OCI-LY7 (cell line): ENCODE data around the gene ARPC5L. TPM values are rescaled to one million over a fixed set of nuclear protein-coding genes. Genes with fewer than 3 reads are reported as not detected.

Experiments used
- BruUV-seq: library from RNA; stranded (reverse); fragments of 400-500 nt; replicated peaks from 2 replicates; lab custom pipeline; 2021; lab: Mats Ljungman, UMichigan
- CTCF ChIA-PET: fragments of 300-600 bp; sonication (Branson Sonifier 250); formaldehyde crosslinking; loops from one replicate; lab custom pipeline; 2022; ENCODE audit warnings: antibody characterized with exemption; ENCODE audit not compliant: unreplicated experiment; lab: Charles Lee
- POLR2A ChIA-PET: fragments of 300-600 bp; sonication (Branson Sonifier 250); formaldehyde crosslinking; loops from one replicate; lab custom pipeline; 2022; ENCODE audit warnings: antibody characterized with exemption; lab: Charles Lee
- DNase-seq: peaks from one replicate; pipeline ENCODE4 v3.0.0-alpha.2; 2015; ENCODE audit warnings: low spot score
- H2AFZ ChIP-seq: fragments of 200-600 bp; sonication (generic), shearing (Covaris generic); 2 replicates; pipeline ENCODE4 v1.6.1; 2014; ENCODE audit warnings: mild to moderate bottlenecking, antibody characterized with exemption, low read length, moderate library complexity
- H3K27ac ChIP-seq: fragments of 200-600 bp; sonication (generic); 2 replicates; pipeline ENCODE4 v1.5.1; 2014; ENCODE audit warnings: mixed run types, low read depth, mild to moderate bottlenecking, moderate library complexity, low read length, inconsistent platforms; ENCODE audit not compliant: poor library complexity, severe bottlenecking
- H3K36me3 ChIP-seq: fragments of 200-600 bp; sonication (generic); 2 replicates; pipeline ENCODE4 v1.6.1; 2014; ENCODE audit warnings: mild to moderate bottlenecking, antibody characterized with exemption, low read length, moderate library complexity, mixed read lengths; ENCODE audit not compliant: insufficient read depth
- H3K4me1 ChIP-seq: fragments of 200-600 bp; sonication (generic); 2 replicates; pipeline ENCODE4 v1.5.1; 2014; ENCODE audit warnings: mild to moderate bottlenecking, low read length; ENCODE audit not compliant: insufficient read depth, poor library complexity, severe bottlenecking
- H3K4me2 ChIP-seq: fragments of 200-600 bp; sonication (generic); 2 replicates; pipeline ENCODE4 v1.6.1; 2014; ENCODE audit warnings: mild to moderate bottlenecking, low read length
- H3K4me3 ChIP-seq: fragments of 200-600 bp; sonication (generic); 2 replicates; pipeline ENCODE4 v1.5.1; 2014; ENCODE audit warnings: mild to moderate bottlenecking, low read depth, low read length; ENCODE audit not compliant: poor library complexity, severe bottlenecking
- H3K79me2 ChIP-seq: fragments of 200-600 bp; sonication (generic); 2 replicates; pipeline ENCODE4 v1.6.1; 2016; ENCODE audit warnings: low read depth, mild to moderate bottlenecking, low read length, moderate library complexity, mixed read lengths; ENCODE audit not compliant: insufficient read depth
- H3K9me2 ChIP-seq: fragments of 200-600 bp; sonication (generic); 2 replicates; pipeline ENCODE4 v1.6.1; 2016; ENCODE audit warnings: mild to moderate bottlenecking, low read length, mixed read lengths; ENCODE audit not compliant: insufficient read depth
- H3K9me3 ChIP-seq: fragments of 200-600 bp; sonication (generic); 2 replicates; pipeline ENCODE4 v1.6.1; 2014; ENCODE audit warnings: mild to moderate bottlenecking, mixed run types, low read length, mixed read lengths
- H4K20me1 ChIP-seq: fragments of 200-600 bp; sonication (generic); 2 replicates; pipeline ENCODE4 v1.6.1; 2014; ENCODE audit warnings: mild to moderate bottlenecking, antibody characterized with exemption, low read length, moderate library complexity, mixed read lengths; ENCODE audit not compliant: insufficient read depth
- CTCF ChIP-seq: fragments of 200-600 bp; sonication (generic); conservative IDR thresholded peaks from 2 replicates; pipeline ENCODE4 v1.5.1; 2014; ENCODE audit warnings: mild to moderate bottlenecking, antibody characterized with exemption, low read length, moderate library complexity, mixed read lengths
- EZH2phosphoT487 ChIP-seq: fragments of 200-600 bp; sonication (generic); IDR thresholded peaks from 2 replicates; pipeline ENCODE4 v1.6.1; 2018; ENCODE audit warnings: low read depth, borderline replicate concordance, mild to moderate bottlenecking, mixed run types, antibody characterized with exemption, low read length, moderate library complexity, mixed read lengths
- intact Hi-C: fragments of 100-400 bp; cut with micrococcal nuclease; formaldehyde crosslinking; loops from one replicate; pipeline ENCODE4 v1.10.0; 2022; ENCODE audit not compliant: unreplicated experiment
- total RNA-seq, 2 experiments: library from RNA; depleted of rRNA in 1 of 2; stranded (reverse); fragments of >200 nt in 1 of 2; shearing (Covaris generic) in 1 of 2; gene quantifications; 2 replicates each; pipeline ENCODE4 v1.2.3, GENCODE V29; 2014 to 2022

Gene ARPC5L
- total RNA-seq, 2 experiments from 2014 or later: 74.0 to 107 TPM

- Histone ChIP-seq H3K79me2 (no peaks in the 10 kb centered on the region), H3K4me2 (no peak overlapping the region), H3K9me2 (no peaks in the 10 kb centered on the region), H2AFZ (no peak overlapping the region), H3K4me3 (no peak overlapping the region), H3K9me3 (no peaks in the 10 kb centered on the region), H3K4me1 (no peaks in the 10 kb centered on the region), H3K36me3 (no peaks in the 10 kb centered on the region), H4K20me1 (no peaks in the 10 kb centered on the region), H3K27ac (no peak overlapping the region)
- TF ChIP-seq CTCF (no peak), EZH2phosphoT487 (no peak)
- BruUV-seq: no TSS peak
- DNase-seq: no peak
- intact Hi-C loops: no loop called here
- ChIA-PET CTCF (interaction anchor here (0.9 kb wide), 1 partner anchor 76 kb away, joined by 3 read pairs; the partner anchor contains the start of gene NR6A1), POLR2A (interaction anchor here (0.8 kb wide), 1 partner anchor 72 kb away, joined by 3 read pairs; no protein-coding TSS in a partner anchor)
Observed at GRCh38 chr9:124846969-124847368, 15.0 kb upstream of the ARPC5L start.

GRCh38 chr9:124849801-124850200 is 12.1 kb upstream of the ARPC5L start:
- CTCF ChIA-PET: no interaction called here
- H2AFZ ChIP-seq: no peak overlapping the region

More at GRCh38 chr9:124849801-124850200, 12.1 kb upstream of the ARPC5L start:
- peaks cover 11% of the 10 kb centered on the region for H3K4me1 ChIP-seq
- no peaks in the 10 kb centered on the region for H4K20me1 ChIP-seq
- H3K9me2 ChIP-seq: no peaks in the 10 kb centered on the region
- no peaks in the 10 kb centered on the region for H3K36me3 ChIP-seq
- no peak overlapping the region for H3K4me2 ChIP-seq
- no peak overlapping the region for H3K4me3 ChIP-seq
- H3K9me3 ChIP-seq: no peaks in the 10 kb centered on the region
- POLR2A ChIA-PET: no interaction called here
- no peak for DNase-seq
- intact Hi-C loops: loop anchor here (5.0 to 10.0 kb wide), 2 partner anchors 138 to 525 kb away; no protein-coding TSS in a partner anchor
- H3K79me2 ChIP-seq: no peaks in the 10 kb centered on the region
- BruUV-seq: no TSS peak
- no peak overlapping the region for H3K27ac ChIP-seq
- no peak for TF ChIP-seq CTCF
- TF ChIP-seq EZH2phosphoT487: no peak
